ENCODE data around the gene C10orf90.

C10orf90 gene

GRCh38 chr10:126634911-126635310 lies 35.6 kb downstream of the C10orf90 start:
- no peaks in the 10 kb centered on the region for H3F3A ChIP-seq (ENCODE audit: insufficient read depth, low read length)
- H3K4me1 ChIP-seq (ENCODE audit: insufficient read depth, low read length, severe bottlenecking): no peaks in the 10 kb centered on the region
- no peak overlapping the region for H3K4me2 ChIP-seq (ENCODE audit: low read length)
- no peak overlapping the region for H2AFZ ChIP-seq (ENCODE audit: low read length)
- TF ChIP-seq CTCF (IDR thresholded peaks at IDR 0.05; ENCODE audit: low read length) (no peak), EZH2 (IDR thresholded peaks at IDR 0.05; ENCODE audit: borderline replicate concordance, low read length) (no peak)
- no peak overlapping the region for H3K4me3 ChIP-seq (ENCODE audit: low read depth, low read length, poor library complexity, severe bottlenecking)
- H3K36me3 ChIP-seq (ENCODE audit: insufficient read depth, low read length): no peaks in the 10 kb centered on the region
- H3K9me2 ChIP-seq (ENCODE audit: low read depth, low read length): no peaks in the 10 kb centered on the region
- no peaks in the 10 kb centered on the region for H3K27me3 ChIP-seq (ENCODE audit: insufficient read depth, low read length)
- H3K27ac ChIP-seq (ENCODE audit: low read depth, low read length, poor library complexity, severe bottlenecking): no peak overlapping the region
- H3K79me2 ChIP-seq (ENCODE audit: insufficient read depth, low read length): no peaks in the 10 kb centered on the region
- no peak overlapping the region for H3K9ac ChIP-seq (ENCODE audit: low read length)
- H4K20me1 ChIP-seq (ENCODE audit: insufficient read depth, low read length): no peaks in the 10 kb centered on the region
- H3K9me3 ChIP-seq (ENCODE audit: low read length): no peaks in the 10 kb centered on the region

GRCh38 chr10:126634347-126634746 lies 36.1 kb downstream of the C10orf90 start:
- Histone ChIP-seq H3K9me2 (ENCODE audit: low read depth, low read length) (no peaks in the 10 kb centered on the region), H3F3A (ENCODE audit: insufficient read depth, low read length) (no peaks in the 10 kb centered on the region), H3K4me1 (ENCODE audit: insufficient read depth, low read length, severe bottlenecking) (no peaks in the 10 kb centered on the region), H3K9ac (ENCODE audit: low read length) (no peak overlapping the region), H3K36me3 (ENCODE audit: insufficient read depth, low read length) (no peaks in the 10 kb centered on the region), H4K20me1 (ENCODE audit: insufficient read depth, low read length) (no peaks in the 10 kb centered on the region), H3K27ac (ENCODE audit: low read depth, low read length, poor library complexity, severe bottlenecking) (no peak overlapping the region), H3K79me2 (ENCODE audit: insufficient read depth, low read length) (no peaks in the 10 kb centered on the region), H3K27me3 (ENCODE audit: insufficient read depth, low read length) (no peaks in the 10 kb centered on the region), H3K4me2 (ENCODE audit: low read length) (no peak overlapping the region), H3K4me3 (ENCODE audit: low read depth, low read length, poor library complexity, severe bottlenecking) (no peak overlapping the region), H3K9me3 (ENCODE audit: low read length) (no peaks in the 10 kb centered on the region), H2AFZ (ENCODE audit: low read length) (no peak overlapping the region)
- TF ChIP-seq EZH2 (IDR thresholded peaks at IDR 0.05; ENCODE audit: borderline replicate concordance, low read length) (no peak), CTCF (IDR thresholded peaks at IDR 0.05; ENCODE audit: low read length) (no peak)

- Histone ChIP-seq H3K4me1 (ENCODE audit: insufficient read depth, low read length, severe bottlenecking) (no peaks in the 10 kb centered on the region), H3K9me3 (ENCODE audit: low read length) (no peaks in the 10 kb centered on the region), H3K9ac (ENCODE audit: low read length) (no peak overlapping the region), H2AFZ (ENCODE audit: low read length) (no peak overlapping the region), H3K9me2 (ENCODE audit: low read depth, low read length) (no peaks in the 10 kb centered on the region), H3K27ac (ENCODE audit: low read depth, low read length, poor library complexity, severe bottlenecking) (no peak overlapping the region), H3F3A (ENCODE audit: insufficient read depth, low read length) (no peaks in the 10 kb centered on the region), H3K4me2 (ENCODE audit: low read length) (no peak overlapping the region), H3K36me3 (ENCODE audit: insufficient read depth, low read length) (no peaks in the 10 kb centered on the region), H3K4me3 (ENCODE audit: low read depth, low read length, poor library complexity, severe bottlenecking) (no peak overlapping the region), H3K79me2 (ENCODE audit: insufficient read depth, low read length) (no peaks in the 10 kb centered on the region), H4K20me1 (ENCODE audit: insufficient read depth, low read length) (no peaks in the 10 kb centered on the region), H3K27me3 (ENCODE audit: insufficient read depth, low read length) (no peaks in the 10 kb centered on the region)
- no peak for TF ChIP-seq CTCF (IDR thresholded peaks at IDR 0.05; ENCODE audit: low read length)
- no peak for TF ChIP-seq EZH2 (IDR thresholded peaks at IDR 0.05; ENCODE audit: borderline replicate concordance, low read length)
Measured at GRCh38 chr10:126632705-126633104, 37.8 kb downstream of the C10orf90 start.
